ENCODE results near the gene GMDS.

Gene GMDS

GRCh38 chr6:1802491-1803395 lies 442.7 kb downstream of the GMDS start:
- H3K4me3 ChIP-seq (ENCODE audit: low read depth, low read length), result no peak overlapping the region
- TF ChIP-seq CTCF (IDR thresholded peaks at IDR 0.05; ENCODE audit: borderline replicate concordance, insufficient read depth, low read depth, low read length), result no peak

- no peak for TF ChIP-seq CTCF (IDR thresholded peaks at IDR 0.05; ENCODE audit: borderline replicate concordance, insufficient read depth, low read depth, low read length)
- no peak overlapping the region for H3K4me3 ChIP-seq (ENCODE audit: low read depth, low read length)
Observed at GRCh38 chr6:1801401-1801800, 444.0 kb downstream of the GMDS start.

- H3K4me3 ChIP-seq (ENCODE audit: low read depth, low read length), result no peak overlapping the region
- no peak for TF ChIP-seq CTCF (IDR thresholded peaks at IDR 0.05; ENCODE audit: borderline replicate concordance, insufficient read depth, low read depth, low read length)
Observed at GRCh38 chr6:1800845-1801244, 444.6 kb downstream of the GMDS start.

GRCh38 chr6:1798965-1799325 lies 446.5 kb downstream of the GMDS start:
- H3K4me3 ChIP-seq (ENCODE audit: low read depth, low read length), result no peak overlapping the region
- no peak for TF ChIP-seq CTCF (IDR thresholded peaks at IDR 0.05; ENCODE audit: borderline replicate concordance, insufficient read depth, low read depth, low read length)

- TF ChIP-seq CTCF (IDR thresholded peaks at IDR 0.05; ENCODE audit: borderline replicate concordance, insufficient read depth, low read depth, low read length), result no peak
- H3K4me3 ChIP-seq (ENCODE audit: low read depth, low read length), result no peak overlapping the region
Observed at GRCh38 chr6:1798303-1798964, 447.0 kb downstream of the GMDS start.

- no peak overlapping the region for H3K4me3 ChIP-seq (ENCODE audit: low read depth, low read length)
- TF ChIP-seq CTCF (IDR thresholded peaks at IDR 0.05; ENCODE audit: borderline replicate concordance, insufficient read depth, low read depth, low read length), result no peak
Observed at GRCh38 chr6:1797801-1798200, 447.6 kb downstream of the GMDS start.
